Karpas-422 (cell line): ENCODE results near the gene YWHAG. TPM values are rescaled to one million over a fixed set of nuclear protein-coding genes. Genes with fewer than 3 reads are reported as not detected.
"Not testable (repeated sequence)": the region's sequence is repeated elsewhere in the genome, so short reads cannot be mapped to it uniquely, and the experiment has no call there.

Experiments used
- DNase-seq: peaks from one replicate; pipeline ENCODE4 v3.0.0-alpha.2; 2015
- H2AFZ ChIP-seq: fragments of 200-600 bp; sonication (generic); 2 replicates; pipeline ENCODE4 v1.6.1; 2014; ENCODE audit warnings: antibody characterized with exemption, low read length, mixed read lengths
- H3K27ac ChIP-seq: fragments of 200-600 bp; sonication (generic); 2 replicates; pipeline ENCODE4 v1.5.1; 2014; ENCODE audit warnings: mild to moderate bottlenecking, low read length, moderate library complexity
- H3K27me3 ChIP-seq: fragments of 200-600 bp; sonication (generic); 2 replicates; pipeline ENCODE4 v1.6.1; 2014; ENCODE audit warnings: low read length, mixed read lengths
- H3K36me3 ChIP-seq: fragments of 200-600 bp; sonication (generic); 2 replicates; pipeline ENCODE4 v1.6.1; 2014; ENCODE audit warnings: low read length, mixed read lengths; ENCODE audit not compliant: insufficient read depth
- H3K4me1 ChIP-seq: fragments of 200-600 bp; sonication (generic); 2 replicates; pipeline ENCODE4 v1.6.1; 2014; ENCODE audit warnings: mild to moderate bottlenecking, low read length, mixed read lengths
- H3K4me2 ChIP-seq: fragments of 200-600 bp; sonication (generic); 2 replicates; pipeline ENCODE4 v1.6.1; 2014; ENCODE audit warnings: low read length, low read depth, mild to moderate bottlenecking; ENCODE audit not compliant: poor library complexity, severe bottlenecking
- H3K4me3 ChIP-seq: fragments of 200-600 bp; sonication (generic); 2 replicates; pipeline ENCODE4 v1.5.1; 2014; ENCODE audit warnings: mild to moderate bottlenecking, antibody characterized with exemption, low read length, mixed read lengths
- H3K79me2 ChIP-seq: fragments of 200-600 bp; sonication (generic); 2 replicates; pipeline ENCODE4 v1.6.1; 2014; ENCODE audit warnings: mild to moderate bottlenecking, low read length, mixed read lengths
- H3K9ac ChIP-seq: fragments of 200-600 bp; sonication (generic); 2 replicates; pipeline ENCODE4 v1.6.0; 2014; ENCODE audit warnings: low read length
- H3K9me2 ChIP-seq: fragments of 200-600 bp; sonication (generic), shearing (Covaris generic); replicated peaks from 2 replicates; pipeline ENCODE4 v1.6.0; 2014; ENCODE audit warnings: mild to moderate bottlenecking, low read length, moderate library complexity; ENCODE audit not compliant: insufficient read depth
- H3K9me3 ChIP-seq: fragments of 300-700, 200-600 bp; sonication (generic); 2 replicates; pipeline ENCODE4 v1.6.1; 2014; ENCODE audit warnings: low read length, mixed read lengths
- H4K20me1 ChIP-seq: fragments of 200-600 bp; sonication (generic); 2 replicates; pipeline ENCODE4 v1.6.1; 2014; ENCODE audit warnings: mild to moderate bottlenecking, antibody characterized with exemption, low read length, low read depth; ENCODE audit not compliant: insufficient read depth
- total RNA-seq: library from RNA; depleted of rRNA; stranded (reverse); fragments of >200 nt; shearing (Covaris generic); gene quantifications from 2 replicates; pipeline ENCODE4 v1.2.3, GENCODE V29; 2014; ENCODE audit warnings: low replicate concordance

The YWHAG gene
- total RNA-seq, 1 experiment from 2014 or later, result 64.1 TPM

GRCh38 chr7:76371396-76371795, 12.6 kb upstream of the YWHAG start:
- Histone ChIP-seq H3K27me3 (no peaks in the 10 kb centered on the region), H3K36me3 (no peaks in the 10 kb centered on the region), H3K4me3 (no peak overlapping the region), H3K4me1 (no peaks in the 10 kb centered on the region), H4K20me1 (no peaks in the 10 kb centered on the region), H2AFZ (no peak overlapping the region), H3K9me3 (no peaks in the 10 kb centered on the region), H3K27ac (no peak overlapping the region), H3K4me2 (no peak overlapping the region), H3K79me2 (no peaks in the 10 kb centered on the region), H3K9me2 (no peaks in the 10 kb centered on the region), H3K9ac (no peak overlapping the region)
- DNase-seq, result no peak

DNA sequence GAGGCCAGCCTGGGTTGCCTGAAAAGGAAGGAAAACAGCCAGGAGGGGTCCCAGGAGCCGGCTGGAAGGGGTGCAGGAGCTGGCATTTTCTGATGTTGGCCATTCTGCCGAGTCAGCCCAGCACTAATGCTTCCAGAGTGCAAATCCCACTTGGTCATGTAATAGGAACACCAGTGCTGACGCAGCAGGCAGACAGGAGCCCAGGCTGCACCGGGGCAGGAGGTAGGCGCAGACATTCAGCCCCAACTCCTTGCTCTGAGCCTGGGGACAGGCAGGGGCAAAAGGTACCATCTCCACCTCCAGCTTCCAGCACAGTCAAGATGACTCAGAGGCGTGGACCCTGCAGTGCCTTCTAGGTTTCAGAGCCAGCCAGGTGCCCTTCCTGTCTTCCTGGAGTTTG, 10.2 kb upstream of the YWHAG start:
- H3K4me2 ChIP-seq, result no peak overlapping the region
- no peaks in the 10 kb centered on the region for H3K9me2 ChIP-seq

GRCh38 chr7:76368190-76368589, 9.4 kb upstream of the YWHAG start:
- Histone ChIP-seq H3K9me3 (no peaks in the 10 kb centered on the region), H3K27ac (no peak overlapping the region), H3K4me1 (peaks cover 8% of the 10 kb centered on the region; the same call in 1 of the 2 replicates), H3K27me3 (no peaks in the 10 kb centered on the region), H3K36me3 (no peaks in the 10 kb centered on the region), H3K79me2 (no peaks in the 10 kb centered on the region), H3K4me2 (no peak overlapping the region), H3K9ac (no peak overlapping the region), H4K20me1 (no peaks in the 10 kb centered on the region), H3K9me2 (no peaks in the 10 kb centered on the region), H2AFZ (no peak overlapping the region), H3K4me3 (no peak overlapping the region)
- DNase-seq, result no peak

More for the DNA sequence above, 10.2 kb upstream of the YWHAG start:
- Histone ChIP-seq H2AFZ (no peak overlapping the region), H3K36me3 (no peaks in the 10 kb centered on the region), H3K9me3 (no peaks in the 10 kb centered on the region), H3K9ac (no peak overlapping the region), H3K4me3 (no peak overlapping the region), H3K27ac (no peak overlapping the region), H3K4me1 (peaks cover 8% of the 10 kb centered on the region; the same call in 1 of the 2 replicates), H3K79me2 (no peaks in the 10 kb centered on the region), H4K20me1 (no peaks in the 10 kb centered on the region), H3K27me3 (no peaks in the 10 kb centered on the region)
- no peak for DNase-seq

GRCh38 chr7:76364198-76364584, 5.4 kb upstream of the YWHAG start:
- Histone ChIP-seq H3K27ac (no peak overlapping the region), H3K9ac (no peak overlapping the region), H3K4me2 (no peak overlapping the region), H3K4me1 (peaks cover 14% of the 10 kb centered on the region), H4K20me1 (no peaks in the 10 kb centered on the region), H3K4me3 (no peak overlapping the region), H3K36me3 (no peaks in the 10 kb centered on the region), H3K79me2 (no peaks in the 10 kb centered on the region), H2AFZ (no peak overlapping the region), H3K9me3 (no peaks in the 10 kb centered on the region), H3K9me2 (no peaks in the 10 kb centered on the region), H3K27me3 (no peaks in the 10 kb centered on the region)
- no peak for DNase-seq

- not testable (repeated sequence) for H3K27ac ChIP-seq, H3K9me2 ChIP-seq, H3K36me3 ChIP-seq, H2AFZ ChIP-seq, H3K9ac ChIP-seq, DNase-seq, H3K4me3 ChIP-seq, H3K4me2 ChIP-seq, H3K27me3 ChIP-seq, H4K20me1 ChIP-seq, H3K9me3 ChIP-seq, H3K79me2 ChIP-seq
- peaks cover 14% of the 10 kb centered on the region for H3K4me1 ChIP-seq
Observed at GRCh38 chr7:76363754-76364153, 5.0 kb upstream of the YWHAG start.

- Histone ChIP-seq H3K9me3 (no peaks in the 10 kb centered on the region), H3K9ac (peak overlapping the region; percentile 86), H3K9me2 (no peaks in the 10 kb centered on the region), H3K79me2 (peaks cover 37% of the 10 kb centered on the region), H3K4me2 (peak overlapping the region; percentile 95), H3K4me1 (peaks cover 36% of the 10 kb centered on the region), H4K20me1 (peaks cover 25% of the 10 kb centered on the region), H3K36me3 (peaks cover 28% of the 10 kb centered on the region), H3K27ac (no peak overlapping the region), H3K27me3 (no peaks in the 10 kb centered on the region), H2AFZ (peak overlapping the region; percentile 93), H3K4me3 (peak overlapping the region; percentile 86)
- no peak for DNase-seq
Observed at GRCh38 chr7:76359978-76360638, 1.3 kb upstream of the YWHAG start.

- peak overlapping the region; percentile 86 for H3K4me3 ChIP-seq
- peaks cover 35% of the 10 kb centered on the region for H3K36me3 ChIP-seq
- H3K79me2 ChIP-seq, result peaks cover 44% of the 10 kb centered on the region
- no peak overlapping the region for H3K27ac ChIP-seq
- peak; percentile 99 for DNase-seq
- no peaks in the 10 kb centered on the region for H3K9me2 ChIP-seq
- peaks cover 37% of the 10 kb centered on the region for H3K4me1 ChIP-seq
- peak overlapping the region; percentile 95 for H3K4me2 ChIP-seq
- peak overlapping the region; percentile 86 for H3K9ac ChIP-seq
- H3K9me3 ChIP-seq, result no peaks in the 10 kb centered on the region
- H3K27me3 ChIP-seq, result no peaks in the 10 kb centered on the region
- H2AFZ ChIP-seq, result peak overlapping the region; percentile 93
- peaks cover 32% of the 10 kb centered on the region for H4K20me1 ChIP-seq
Observed at GRCh38 chr7:76359111-76359977, 553 bp upstream of the YWHAG start.

GRCh38 chr7:76358011-76358480, 745 bp downstream of the YWHAG start:
- Histone ChIP-seq H3K9me2 (no peaks in the 10 kb centered on the region), H3K4me1 (peaks cover 34% of the 10 kb centered on the region), H3K9me3 (no peaks in the 10 kb centered on the region), H3K27me3 (no peaks in the 10 kb centered on the region), H3K9ac (peak overlapping the region; percentile 86), H2AFZ (no peak overlapping the region), H3K4me2 (peak overlapping the region; percentile 95), H3K36me3 (peaks cover 35% of the 10 kb centered on the region), H3K27ac (peak overlapping the region; percentile 77), H3K4me3 (peak overlapping the region; percentile 86), H3K79me2 (peaks cover 57% of the 10 kb centered on the region), H4K20me1 (peaks cover 43% of the 10 kb centered on the region)
- peak; percentile 92 for DNase-seq
